Keratinocyte (primary cell): ENCODE measurements around the gene EYS. TPM values are rescaled to one million over a fixed set of nuclear protein-coding genes. Genes with fewer than 3 reads are reported as not detected.

Experiments used
- DNase-seq: peaks from one replicate; pipeline ENCODE4 v3.0.0-alpha.2; 2011; ENCODE audit warnings: low read depth, missing footprints, low spot score
- FAIRE-seq: peaks from 2 replicates; lab custom pipeline; 2011; peaks lifted over from hg19 to GRCh38; lab: Jason Lieb, UNC
- H2AFZ ChIP-seq: 2 replicates; pipeline ENCODE4 v1.6.0; 2012; ENCODE audit warnings: low read length, control low read depth, inconsistent platforms; ENCODE audit not compliant: control insufficient read depth
- H3K27ac ChIP-seq: 2 replicates; pipeline ENCODE4 v1.5.1; 2011; ENCODE audit warnings: low read length; ENCODE audit not compliant: control insufficient read depth, insufficient read depth
- H3K27me3 ChIP-seq: 3 replicates; pipeline ENCODE4 v1.6.0; 2011; ENCODE audit warnings: low read length; ENCODE audit not compliant: control insufficient read depth, insufficient read depth; ENCODE audit errors: extremely low read depth
- H3K36me3 ChIP-seq, 2 experiments: 2 replicates in 1 of 2; 3 replicates in 1 of 2; pipeline ENCODE4 v1.5.1; 2011; ENCODE audit warnings: low read length in 2 of 2, mild to moderate bottlenecking in 1 of 2; ENCODE audit not compliant: control insufficient read depth in 2 of 2, insufficient read depth in 2 of 2; ENCODE audit errors: extremely low read depth in 1 of 2
- H3K4me1 ChIP-seq: 3 replicates; pipeline ENCODE4 v1.5.1; 2011; ENCODE audit warnings: low read length; ENCODE audit not compliant: control insufficient read depth, insufficient read depth; ENCODE audit errors: extremely low read depth
- H3K4me2 ChIP-seq: 3 replicates; pipeline ENCODE4 v1.6.0; 2011; ENCODE audit warnings: low read depth, low read length; ENCODE audit not compliant: control insufficient read depth, insufficient read depth; ENCODE audit errors: extremely low read depth
- H3K4me3 ChIP-seq, 3 experiments: fragments of 200-600 bp in 1 of 3; sonication (generic) in 1 of 3; 2 replicates in 2 of 3; 3 replicates in 1 of 3; pipeline ENCODE4 v1.5.1; 2011 to 2016; ENCODE audit warnings: low read length in 3 of 3, mild to moderate bottlenecking in 3 of 3, control low read depth in 2 of 3, inconsistent platforms in 1 of 3, low read depth in 1 of 3, mixed read lengths in 1 of 3, mixed run types in 1 of 3, moderate library complexity in 1 of 3; ENCODE audit not compliant: control insufficient read depth in 2 of 3, insufficient read depth in 2 of 3; ENCODE audit errors: extremely low read depth in 1 of 3
- H3K79me2 ChIP-seq: 2 replicates; pipeline ENCODE4 v1.6.0; 2012; ENCODE audit warnings: low read length; ENCODE audit not compliant: control insufficient read depth, insufficient read depth
- H3K9ac ChIP-seq: 3 replicates; pipeline ENCODE4 v1.6.0; 2011; ENCODE audit warnings: low read length; ENCODE audit not compliant: control insufficient read depth, insufficient read depth; ENCODE audit errors: extremely low read depth
- H3K9me1 ChIP-seq: 3 replicates; pipeline ENCODE4 v1.6.0; 2011; ENCODE audit warnings: low read length; ENCODE audit not compliant: control insufficient read depth, insufficient read depth; ENCODE audit errors: extremely low read depth
- H3K9me3 ChIP-seq: 2 replicates; pipeline ENCODE4 v1.5.1; 2012; ENCODE audit warnings: low read depth, low read length; ENCODE audit not compliant: control insufficient read depth
- H4K20me1 ChIP-seq: 3 replicates; pipeline ENCODE4 v1.6.0; 2011; ENCODE audit warnings: low read length; ENCODE audit not compliant: control insufficient read depth, insufficient read depth; ENCODE audit errors: extremely low read depth
- CTCF ChIP-seq, 3 experiments: IDR thresholded peaks in 1 of 3; conservative IDR thresholded peaks in 1 of 3; optimal IDR thresholded peaks in 1 of 3; 2 replicates in 2 of 3; 3 replicates in 1 of 3; pipeline versions ENCODE3 to v1.5.1; 2011; ENCODE audit warnings: low read length in 3 of 3, mild to moderate bottlenecking in 3 of 3, moderate library complexity in 2 of 3, control low read depth in 1 of 3, inconsistent platforms in 1 of 3; ENCODE audit not compliant: insufficient read depth in 2 of 3; ENCODE audit errors: extremely low read depth in 1 of 3
- EZH2 ChIP-seq: IDR thresholded peaks from one replicate; pipeline ENCODE4 v1.6.1; 2012; ENCODE audit warnings: inconsistent platforms, mild to moderate bottlenecking, low read length, moderate library complexity
- dilution Hi-C: fragments of 300-500 bp; cut with MboI; formaldehyde crosslinking; loops from one replicate; pipeline ENCODE4 v1.7.0; 2020; ENCODE audit warnings: low sequenced_read_pairs; ENCODE audit not compliant: extremely low pct_ligation_motif_present
- polyA plus RNA-seq, 5 experiments: library from polyadenylated mRNA; depleted of rRNA in 3 of 5; stranded (reverse) in 3 of 5; stranded (forward) in 1 of 5; unstranded in 1 of 5; fragments of >200 nt; gene quantifications; 1 replicate in 1 of 5; 2 replicates in 3 of 5; 3 replicates in 1 of 5; pipeline versions ENCODE4 v1.2.1 to v1.2.3, GENCODE V29; 2011 to 2012; ENCODE audit warnings: missing spikeins in 2 of 5, low read depth in 1 of 5, low replicate concordance in 1 of 5

EYS gene
- polyA plus RNA-seq, 1 donor (not counting 4 experiments of a cell fraction or from before 2014, with no cell fraction given), result 0.34 TPM

- Histone ChIP-seq H3K27me3 (no peaks in the 10 kb centered on the region), H2AFZ (no peak overlapping the region), H3K9me1 (no peaks in the 10 kb centered on the region), H3K36me3 (no peaks in the 10 kb centered on the region), H3K79me2 (no peaks in the 10 kb centered on the region), H3K4me1 (no peaks in the 10 kb centered on the region), H3K4me3 (no peak overlapping the region), H3K4me2 (no peak overlapping the region), H4K20me1 (no peaks in the 10 kb centered on the region), H3K27ac (no peak overlapping the region), H3K9ac (no peak overlapping the region), H3K9me3 (no peaks in the 10 kb centered on the region)
- no peak for DNase-seq
- FAIRE-seq, result no peak
- dilution Hi-C loops, result no loop called here
- no peak for TF ChIP-seq EZH2
- TF ChIP-seq CTCF (optimal IDR thresholded peaks at IDR 0.05 in 1 of 3, IDR thresholded peaks at IDR 0.05 in 1 of 3, conservative IDR thresholded peaks at IDR 0.05 in 1 of 3; ENCODE audit: extremely low read depth in 1 of 3, insufficient read depth in 2 of 3, low read length in 3 of 3), result no peak
These were observed 590.7 kb downstream of the EYS start for GRCh38 chr6:65116326-65116725.

- H3K79me2 ChIP-seq, result no peaks in the 10 kb centered on the region
- no peak overlapping the region for H3K4me2 ChIP-seq
- no peak overlapping the region for H3K27ac ChIP-seq
- H2AFZ ChIP-seq, result no peak overlapping the region
- no peak overlapping the region for H3K4me3 ChIP-seq
- H3K9ac ChIP-seq, result no peak overlapping the region
- no peaks in the 10 kb centered on the region for H3K4me1 ChIP-seq
- dilution Hi-C loops, result no loop called here
- no peaks in the 10 kb centered on the region for H3K9me3 ChIP-seq
- H3K9me1 ChIP-seq, result no peaks in the 10 kb centered on the region
- H3K36me3 ChIP-seq, result no peaks in the 10 kb centered on the region
- FAIRE-seq, result no peak
- DNase-seq, result no peak
- H4K20me1 ChIP-seq, result no peaks in the 10 kb centered on the region
- TF ChIP-seq CTCF (optimal IDR thresholded peaks at IDR 0.05 in 1 of 3, IDR thresholded peaks at IDR 0.05 in 1 of 3, conservative IDR thresholded peaks at IDR 0.05 in 1 of 3; ENCODE audit: extremely low read depth in 1 of 3, insufficient read depth in 2 of 3, low read length in 3 of 3) (no peak), EZH2 (no peak)
- H3K27me3 ChIP-seq, result no peaks in the 10 kb centered on the region
These were observed 593.4 kb downstream of the EYS start for GRCh38 chr6:65113581-65113980.
